ENCODE data around the gene GALNT4. TPM values are rescaled to one million over a fixed set of nuclear protein-coding genes. Genes with fewer than 3 reads are reported as not detected.

Gene GALNT4
- polyA plus RNA-seq, 1 donor (not counting 4 experiments of a cell fraction or from before 2014, with no cell fraction given): 3.4 TPM

DNA sequence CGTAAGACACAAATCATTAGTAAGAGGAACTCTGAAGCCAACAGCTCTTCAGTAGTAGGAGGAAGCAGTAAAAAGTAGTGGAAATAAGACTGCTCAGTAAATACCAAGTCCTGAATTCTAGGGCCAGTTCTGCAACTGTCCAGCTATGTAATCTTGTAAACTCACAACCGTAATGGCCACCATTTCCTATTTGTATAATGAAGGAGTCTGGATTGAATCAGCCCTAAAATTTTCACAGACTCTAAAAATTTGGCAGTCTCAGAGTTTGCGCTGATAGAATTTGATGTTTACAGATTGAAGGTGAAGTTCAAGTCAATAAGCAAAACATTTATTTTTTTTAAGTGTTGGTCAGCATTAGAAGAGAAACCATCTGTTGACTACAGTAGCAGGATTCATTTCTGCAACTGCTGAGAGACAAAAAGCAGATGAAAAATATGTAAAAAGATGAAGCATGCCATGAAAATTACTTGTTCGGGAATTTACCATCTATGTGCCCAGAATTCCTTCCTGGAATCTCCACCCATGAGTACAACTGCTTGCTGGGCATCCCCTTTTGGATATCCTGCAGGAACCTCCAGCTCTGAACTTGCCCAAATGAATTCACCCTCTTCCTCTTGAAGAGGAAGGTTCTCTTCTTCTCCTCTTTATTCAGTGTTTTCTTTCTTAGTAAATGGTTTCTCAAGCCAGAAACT, 47.5 kb downstream of the GALNT4 start:
- peaks cover 7% of the 10 kb centered on the region for H3K4me1 ChIP-seq (ENCODE audit: control insufficient read depth, extremely low read depth, insufficient read depth, low read length)
- no peak overlapping the region for H3K4me2 ChIP-seq (ENCODE audit: control insufficient read depth, extremely low read depth, insufficient read depth, low read depth, low read length)
- dilution Hi-C loops (cut with MboI; ENCODE audit: extremely low pct_ligation_motif_present, low sequenced_read_pairs): no loop called here
- H3K79me2 ChIP-seq (ENCODE audit: control insufficient read depth, insufficient read depth, low read length): no peaks in the 10 kb centered on the region
- no peaks in the 10 kb centered on the region for H3K27me3 ChIP-seq (ENCODE audit: control insufficient read depth, extremely low read depth, insufficient read depth, low read length)
- H3K4me3 ChIP-seq (ENCODE audit: control insufficient read depth in 2 of 3, extremely low read depth in 1 of 3, insufficient read depth in 2 of 3, low read depth in 1 of 3, low read length in 3 of 3): no peak overlapping the region
- H3K27ac ChIP-seq (ENCODE audit: control insufficient read depth, insufficient read depth, low read length): no peak overlapping the region
- FAIRE-seq: no peak
- no peak for TF ChIP-seq EZH2 (IDR thresholded peaks at IDR 0.05; ENCODE audit: low read length)
- no peak for TF ChIP-seq CTCF (optimal IDR thresholded peaks at IDR 0.05 in 1 of 3, IDR thresholded peaks at IDR 0.05 in 1 of 3, conservative IDR thresholded peaks at IDR 0.05 in 1 of 3; ENCODE audit: extremely low read depth in 1 of 3, insufficient read depth in 2 of 3, low read length in 3 of 3)
- H3K36me3 ChIP-seq (ENCODE audit: control insufficient read depth in 2 of 2, extremely low read depth in 1 of 2, insufficient read depth in 2 of 2, low read length in 2 of 2): no peaks in the 10 kb centered on the region
- no peak overlapping the region for H2AFZ ChIP-seq (ENCODE audit: control insufficient read depth, low read length)
- H4K20me1 ChIP-seq (ENCODE audit: control insufficient read depth, extremely low read depth, insufficient read depth, low read length): no peaks in the 10 kb centered on the region
- no peak for DNase-seq (ENCODE audit: low read depth, low spot score)
- H3K9me1 ChIP-seq (ENCODE audit: control insufficient read depth, extremely low read depth, insufficient read depth, low read length): no peaks in the 10 kb centered on the region
- H3K9me3 ChIP-seq (ENCODE audit: control insufficient read depth, low read depth, low read length): no peaks in the 10 kb centered on the region
- H3K9ac ChIP-seq (ENCODE audit: control insufficient read depth, extremely low read depth, insufficient read depth, low read length): no peak overlapping the region

- H3K9ac ChIP-seq (ENCODE audit: control insufficient read depth, extremely low read depth, insufficient read depth, low read length): no peak overlapping the region
- no peak for FAIRE-seq
- dilution Hi-C loops (cut with MboI; ENCODE audit: extremely low pct_ligation_motif_present, low sequenced_read_pairs): no loop called here
- H3K9me3 ChIP-seq (ENCODE audit: control insufficient read depth, low read depth, low read length): no peaks in the 10 kb centered on the region
- H3K4me1 ChIP-seq (ENCODE audit: control insufficient read depth, extremely low read depth, insufficient read depth, low read length): peaks cover 10% of the 10 kb centered on the region
- no peak for TF ChIP-seq EZH2 (IDR thresholded peaks at IDR 0.05; ENCODE audit: low read length)
- TF ChIP-seq CTCF (optimal IDR thresholded peaks at IDR 0.05 in 1 of 3, IDR thresholded peaks at IDR 0.05 in 1 of 3, conservative IDR thresholded peaks at IDR 0.05 in 1 of 3; ENCODE audit: extremely low read depth in 1 of 3, insufficient read depth in 2 of 3, low read length in 3 of 3): no peak
- H3K9me1 ChIP-seq (ENCODE audit: control insufficient read depth, extremely low read depth, insufficient read depth, low read length): no peaks in the 10 kb centered on the region
- no peak overlapping the region for H3K27ac ChIP-seq (ENCODE audit: control insufficient read depth, insufficient read depth, low read length)
- H4K20me1 ChIP-seq (ENCODE audit: control insufficient read depth, extremely low read depth, insufficient read depth, low read length): no peaks in the 10 kb centered on the region
- no peak overlapping the region for H2AFZ ChIP-seq (ENCODE audit: control insufficient read depth, low read length)
- no peak overlapping the region for H3K4me3 ChIP-seq (ENCODE audit: control insufficient read depth in 2 of 3, extremely low read depth in 1 of 3, insufficient read depth in 2 of 3, low read depth in 1 of 3, low read length in 3 of 3)
- no peak for DNase-seq (ENCODE audit: low read depth, low spot score)
- H3K36me3 ChIP-seq (ENCODE audit: control insufficient read depth in 2 of 2, extremely low read depth in 1 of 2, insufficient read depth in 2 of 2, low read length in 2 of 2): no peaks in the 10 kb centered on the region
- H3K27me3 ChIP-seq (ENCODE audit: control insufficient read depth, extremely low read depth, insufficient read depth, low read length): no peaks in the 10 kb centered on the region
- H3K4me2 ChIP-seq (ENCODE audit: control insufficient read depth, extremely low read depth, insufficient read depth, low read depth, low read length): no peak overlapping the region
- no peaks in the 10 kb centered on the region for H3K79me2 ChIP-seq (ENCODE audit: control insufficient read depth, insufficient read depth, low read length)
These were observed 48.4 kb downstream of the GALNT4 start for GRCh38 chr12:89476232-89476631.
